Effector CD4-positive, alpha-beta T cell (primary cell): ENCODE measurements around the gene NLRP5. TPM values are rescaled to one million over a fixed set of nuclear protein-coding genes. Genes with fewer than 3 reads are reported as not detected.
"Not testable (repeated sequence)": the region's sequence is repeated elsewhere in the genome, so short reads cannot be mapped to it uniquely, and the experiment has no call there.

Experiments used
- DNase-seq: peaks from one replicate; pipeline ENCODE4 v3.0.0-alpha.2; 2020
- total RNA-seq: gene quantifications from one replicate; lab custom pipeline; 2026; lab: John Stamatoyannopoulos, UW

The NLRP5 gene
- not detected for total RNA-seq

DNA sequence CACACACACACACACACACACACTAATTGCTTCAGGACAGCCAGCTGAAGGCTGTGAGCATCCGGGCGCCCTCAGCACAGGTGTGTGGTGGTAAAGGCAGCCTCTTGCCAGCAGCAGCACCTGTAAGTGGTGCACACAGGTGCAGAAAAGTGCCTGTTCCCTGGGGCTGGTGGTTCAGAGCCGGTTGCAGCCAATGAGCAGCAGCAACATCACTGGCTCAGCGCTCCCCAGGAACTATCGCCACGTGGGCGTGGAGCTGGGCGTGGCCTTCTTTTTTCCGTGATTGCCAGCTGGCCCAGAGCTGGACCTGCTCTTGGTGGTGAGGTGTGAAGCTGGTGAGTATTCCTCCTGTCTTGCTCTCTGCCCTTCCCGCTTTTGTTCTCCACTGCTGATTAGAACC lies at the start of gene NLRP5:
Gene NLRP5 (plus strand): TSS at position 289 of the 400 bp plus-strand sequence.
- no peak for DNase-seq

DNA sequence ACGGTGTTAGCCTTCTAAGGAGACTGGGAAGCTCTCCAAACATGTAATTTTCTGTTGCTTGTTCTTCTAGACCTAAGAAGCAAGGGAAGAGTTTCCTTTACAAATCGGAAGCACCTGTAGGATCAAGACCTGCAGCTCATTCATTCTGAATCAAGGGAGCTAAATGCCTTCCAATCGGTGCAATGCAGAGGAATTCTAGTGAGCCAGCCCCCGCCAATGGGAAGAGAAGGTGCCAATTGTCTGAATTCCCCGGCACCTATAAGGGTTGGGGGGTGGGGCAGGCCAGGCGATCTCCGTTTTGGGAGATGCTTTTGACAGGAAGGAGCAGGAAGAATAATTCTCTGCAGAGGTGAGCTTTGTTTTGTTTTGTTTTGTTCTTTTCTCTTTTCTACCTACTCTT lies 47.4 kb upstream of the NLRP5 start:
- no peak for DNase-seq

DNA sequence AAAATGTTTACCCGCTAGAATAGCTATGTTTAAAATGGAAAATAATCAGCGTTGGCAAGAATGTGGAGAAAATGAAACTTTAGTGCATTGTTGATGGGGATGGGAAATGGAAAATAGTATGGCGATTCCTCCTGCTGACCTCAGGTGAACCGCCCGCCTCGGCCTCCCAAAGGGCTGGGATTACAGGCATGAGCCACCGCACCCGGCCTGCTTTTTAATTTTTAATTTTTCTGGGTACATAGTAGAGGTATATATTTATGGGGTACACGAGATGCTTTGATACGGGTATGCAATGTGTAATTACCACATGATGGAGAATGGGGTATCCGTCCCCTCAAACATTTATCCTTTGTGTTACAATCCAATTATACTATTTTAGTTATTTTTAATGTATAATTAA lies 46.3 kb upstream of the NLRP5 start:
- no peak for DNase-seq

DNA sequence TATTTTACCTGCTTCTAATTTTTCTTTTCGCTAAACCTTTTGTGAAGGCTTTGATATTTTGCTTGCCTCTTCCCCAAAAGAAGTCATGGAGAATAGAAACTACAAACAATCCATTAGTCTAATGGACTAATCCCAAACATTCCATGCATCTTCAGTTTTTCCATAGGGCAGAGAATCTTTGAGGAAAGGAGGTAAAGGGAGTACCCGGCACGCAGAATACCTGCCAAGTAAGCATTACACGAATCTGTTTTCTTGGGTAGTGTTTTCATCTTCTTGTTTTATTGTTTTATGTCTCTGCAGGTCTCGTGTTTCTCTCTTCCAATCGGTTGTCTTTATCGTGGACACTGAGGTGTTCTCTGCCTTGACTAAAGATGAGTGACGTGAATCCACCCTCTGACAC lies 39.0 kb upstream of the NLRP5 start, which contains the start of gene NLRP8:
Gene NLRP8 (plus strand): TSS at position 301 of the 400 bp plus-strand sequence.
- DNase-seq: no peak

DNA sequence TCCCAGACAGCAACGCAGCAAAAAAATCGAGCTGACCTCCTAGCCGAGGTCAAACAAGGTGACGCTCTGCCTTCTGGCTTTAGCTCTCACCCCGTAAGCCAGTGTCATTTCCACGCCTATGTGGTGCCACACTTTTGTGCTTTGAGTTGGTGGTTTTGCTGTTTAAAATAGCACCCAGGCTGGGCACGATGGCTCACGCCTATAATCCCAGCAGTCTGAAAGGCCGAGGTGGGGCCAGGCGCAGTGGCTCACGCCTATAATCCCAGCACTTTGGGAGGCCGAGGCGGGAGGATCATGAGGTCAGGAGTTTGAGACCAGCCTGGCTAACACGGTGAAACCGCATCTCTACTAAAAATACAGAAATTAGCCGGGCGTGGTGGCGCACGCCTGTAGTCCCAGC lies 36.0 kb upstream of the NLRP5 start:
- not testable (repeated sequence) for DNase-seq

DNA sequence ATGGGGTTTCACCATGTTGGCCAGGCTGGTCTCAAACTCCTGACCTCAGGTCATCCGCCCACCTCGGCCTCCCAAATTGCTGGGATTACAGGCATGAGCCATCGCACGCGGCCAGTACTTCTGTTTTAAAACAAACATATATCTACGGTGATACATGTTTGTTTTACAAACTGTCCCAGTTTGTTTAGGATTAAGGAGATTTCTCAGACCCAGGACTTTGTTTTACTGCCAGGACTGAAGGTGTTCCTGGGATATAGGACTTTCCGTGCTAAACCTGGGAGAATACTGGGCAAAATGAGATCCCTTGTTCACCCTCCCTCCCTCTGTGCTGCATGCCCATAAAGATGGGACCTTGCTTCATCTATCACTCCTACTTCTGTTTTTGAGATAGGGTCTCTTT lies 30.1 kb upstream of the NLRP5 start:
- DNase-seq: no peak

DNA sequence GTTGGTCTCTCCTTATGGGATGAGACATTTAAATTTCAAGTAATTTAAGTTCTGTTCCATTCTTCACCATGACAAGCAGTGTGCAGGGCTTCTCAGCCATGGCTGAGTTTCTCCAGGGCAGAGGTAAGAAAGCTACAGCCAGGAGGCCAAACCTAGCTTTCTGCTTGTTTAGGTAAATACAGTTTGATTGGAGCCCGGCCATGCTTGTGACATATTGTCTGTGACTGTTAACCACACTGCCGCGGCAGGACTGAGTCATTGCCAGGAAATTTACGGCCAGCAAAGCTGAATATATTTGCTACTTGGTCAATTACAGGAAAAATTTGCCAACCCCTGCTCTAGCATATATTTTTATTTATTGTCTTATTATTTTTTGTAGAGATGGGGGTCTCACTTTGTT lies 28.2 kb upstream of the NLRP5 start:
- DNase-seq: no peak

DNA sequence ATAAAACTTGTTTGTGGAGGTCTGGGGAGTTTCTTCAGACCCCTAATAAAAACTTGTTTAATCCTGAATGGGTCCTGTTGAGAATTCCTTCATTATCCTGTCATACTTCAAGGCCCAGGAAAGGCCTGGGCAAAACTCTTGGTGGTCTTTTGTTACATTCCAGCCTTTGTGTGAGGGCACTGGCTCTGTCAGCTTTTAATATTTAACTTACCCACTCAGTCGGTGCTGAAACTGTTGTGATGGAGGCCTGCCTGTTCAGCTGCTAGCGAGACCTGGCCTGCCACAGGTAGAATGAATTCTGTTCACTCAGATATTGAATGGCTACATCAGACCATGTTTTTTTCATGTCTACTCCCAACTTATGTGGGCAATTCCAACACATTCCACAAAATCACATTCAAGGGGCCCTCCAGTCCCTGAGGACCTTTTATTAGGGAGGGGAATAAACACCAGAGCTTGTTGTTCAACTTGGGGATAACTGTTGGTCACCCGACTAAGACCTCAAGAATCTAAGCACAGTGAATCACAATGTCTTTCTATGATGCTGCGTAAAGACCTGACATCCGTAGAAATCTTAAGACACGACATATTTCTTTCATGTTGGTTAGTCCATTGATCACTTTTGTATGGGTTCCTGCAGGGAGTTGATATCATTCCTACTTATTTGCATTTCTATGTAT lies 26.4 kb upstream of the NLRP5 start:
- DNase-seq: no peak

DNA sequence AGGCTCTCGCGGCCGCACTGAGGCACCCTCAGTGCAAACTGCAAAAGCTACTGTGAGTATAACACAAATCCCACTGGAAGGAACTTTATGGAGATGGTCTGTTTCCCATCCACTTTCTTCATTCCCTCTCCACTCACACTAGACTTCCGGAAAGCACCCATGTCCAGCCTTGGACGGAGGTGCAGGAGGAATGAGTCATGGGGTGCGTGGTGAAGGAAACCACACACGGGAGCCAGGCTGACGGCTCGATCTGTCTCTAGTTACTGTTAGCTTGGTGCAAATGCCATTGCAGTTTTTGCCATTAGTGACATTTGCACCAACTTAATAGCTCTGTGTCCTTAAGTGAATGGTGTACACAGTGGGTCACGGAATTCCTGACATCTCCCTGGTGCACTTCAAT lies 24.4 kb upstream of the NLRP5 start:
- no peak for DNase-seq

DNA sequence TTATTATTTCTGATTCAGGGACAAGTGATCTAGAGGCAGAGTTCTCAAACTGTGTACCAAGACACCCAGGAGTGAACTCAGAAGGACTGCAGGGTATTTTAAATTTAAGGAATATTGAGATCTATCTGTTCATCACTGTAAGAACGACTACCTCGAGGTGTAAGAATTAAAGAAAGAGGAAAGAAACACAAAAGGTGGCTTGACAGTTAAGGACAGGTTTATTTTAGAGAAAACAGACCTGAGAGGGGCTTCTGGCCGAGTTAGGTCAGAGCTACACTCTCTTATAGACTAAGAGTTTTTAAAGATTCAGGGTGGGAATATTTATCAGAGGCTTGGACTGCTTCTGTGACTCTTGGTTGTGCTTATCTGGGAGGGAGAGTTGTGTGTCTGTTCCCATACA lies 12.6 kb upstream of the NLRP5 start:
- DNase-seq: no peak

DNA sequence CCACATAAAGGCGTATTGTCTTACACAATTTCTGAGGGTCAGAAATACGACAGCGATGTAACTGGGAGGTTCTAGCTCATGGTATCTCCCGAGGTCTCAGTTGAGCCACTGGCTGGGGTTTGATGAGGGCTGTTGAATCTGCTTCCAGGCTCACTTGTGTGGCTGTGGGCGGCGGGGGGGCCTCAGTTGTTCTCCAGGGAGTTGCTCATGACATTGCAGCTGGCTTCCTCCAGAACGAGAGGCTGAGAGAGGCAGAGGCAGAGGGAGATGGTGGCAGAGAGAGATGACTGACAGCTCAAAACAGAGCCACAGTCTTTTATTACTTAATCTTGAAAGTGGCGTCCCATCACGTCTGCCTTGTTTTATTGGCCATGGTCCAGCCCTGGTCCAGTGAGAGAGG lies 6.2 kb upstream of the NLRP5 start:
- DNase-seq: no peak

DNA sequence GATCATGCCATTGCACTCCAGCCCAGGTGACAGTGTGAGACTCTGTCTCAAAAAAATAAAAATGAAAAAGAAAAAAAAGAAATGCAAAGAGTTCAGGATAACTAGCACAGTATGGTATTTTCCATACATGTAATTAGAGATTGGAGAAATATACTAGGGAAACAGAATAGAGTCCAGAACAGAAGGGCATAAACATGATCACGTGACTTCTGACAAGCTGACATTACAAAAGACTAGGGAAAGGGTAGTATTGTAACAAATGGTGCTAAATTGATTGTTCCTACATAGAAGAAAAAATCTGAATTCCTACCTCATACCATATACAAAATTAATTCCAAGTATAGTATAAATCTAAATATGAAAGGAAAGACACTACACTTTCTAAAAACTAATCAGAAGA lies 1.3 kb upstream of the NLRP5 start:
- no peak for DNase-seq

DNA sequence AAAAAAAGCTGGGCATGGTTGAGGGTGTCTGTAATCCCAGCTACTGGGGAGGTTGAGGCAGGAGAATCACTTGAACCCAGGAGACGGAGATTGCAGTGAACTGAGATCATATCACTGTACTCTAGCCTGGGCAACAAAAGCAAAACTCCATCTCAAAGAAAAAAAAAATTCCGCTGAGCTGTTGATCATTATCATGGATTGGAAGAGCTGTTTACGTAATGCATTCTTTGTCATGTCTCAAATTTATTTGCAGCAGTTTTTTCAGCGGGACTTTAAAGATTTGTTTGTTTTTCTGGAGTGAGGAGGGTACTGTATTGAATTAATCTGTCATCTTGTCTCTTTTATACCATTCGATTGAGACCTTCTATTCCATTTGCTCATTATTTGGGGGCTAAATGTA lies 4.3 kb downstream of the NLRP5 start:
- no peak for DNase-seq

DNA sequence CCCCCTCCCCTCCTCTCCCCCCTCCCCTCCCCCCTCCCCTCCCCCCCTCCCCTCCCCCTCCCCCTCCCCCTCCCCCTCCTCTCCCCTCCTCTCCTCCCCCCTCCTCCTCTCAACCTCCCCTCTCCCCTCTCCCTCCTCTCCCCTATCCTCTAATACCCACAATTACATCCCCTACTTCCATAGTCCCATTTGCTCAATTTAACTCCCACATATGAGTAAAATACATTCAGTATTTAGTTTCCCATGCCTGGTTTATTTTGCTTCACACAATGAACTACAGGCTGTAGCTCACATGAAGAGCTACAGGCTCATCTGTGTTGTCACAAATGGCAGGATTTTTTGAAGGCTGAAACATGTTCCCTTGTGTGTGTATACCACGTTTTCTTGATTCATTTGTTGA lies 6.9 kb downstream of the NLRP5 start:
- no peak for DNase-seq

DNA sequence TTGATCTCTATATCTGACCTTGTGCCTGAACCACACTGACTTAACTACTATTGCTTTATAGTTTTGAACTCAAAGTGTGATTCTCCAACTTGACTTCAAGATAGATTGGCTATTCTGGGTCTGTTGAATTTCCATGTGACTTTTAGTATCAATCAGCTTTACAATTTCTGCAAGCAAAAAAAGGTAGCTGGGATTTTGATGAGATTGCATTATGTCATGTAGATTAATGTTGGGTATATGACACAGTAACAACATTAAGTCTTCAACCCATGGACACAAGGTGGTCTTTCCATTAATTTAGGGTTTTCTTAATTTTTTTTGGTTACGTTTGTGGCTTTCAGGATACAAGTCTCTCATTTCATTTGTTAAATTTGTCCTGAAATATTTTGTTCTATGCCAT lies 28.2 kb downstream of the NLRP5 start:
- DNase-seq: no peak

DNA sequence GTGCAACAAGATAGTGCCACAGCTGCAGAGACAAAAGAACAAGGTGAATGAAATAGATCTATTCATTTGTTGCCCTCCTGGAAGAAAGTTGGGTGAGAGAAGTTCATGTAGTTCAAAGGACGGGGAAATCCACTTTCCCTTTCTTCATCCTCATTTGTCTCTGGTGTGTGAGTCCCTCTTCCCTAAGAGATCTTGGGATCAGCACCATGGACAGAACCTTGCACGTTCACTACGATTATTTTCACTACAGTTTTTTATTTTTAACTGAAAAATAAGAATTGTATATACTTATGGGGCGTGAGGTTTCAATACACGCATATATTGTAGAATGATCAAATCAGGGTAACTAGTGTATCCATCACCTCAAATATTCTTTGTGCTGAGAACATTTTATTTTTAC lies 29.2 kb downstream of the NLRP5 start:
- DNase-seq: no peak

DNA sequence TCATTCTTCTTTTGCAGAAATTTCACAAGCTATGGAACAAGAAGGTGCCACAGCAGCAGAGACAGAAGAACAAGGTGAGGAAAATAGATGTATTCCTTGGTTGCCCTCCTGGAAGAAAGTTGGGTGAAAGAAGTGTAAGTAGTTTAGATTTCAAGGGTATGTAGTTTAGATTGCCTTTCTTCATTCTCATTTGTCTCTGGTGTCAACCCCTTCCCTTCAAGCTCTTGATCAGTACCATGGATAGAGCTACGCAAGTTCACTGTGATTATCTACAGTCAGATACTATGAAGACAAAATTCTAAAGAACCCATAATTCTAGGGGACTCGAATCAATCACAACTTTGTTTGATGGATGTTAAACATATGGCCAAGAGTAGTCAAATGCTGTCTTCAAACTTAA lies 32.8 kb downstream of the NLRP5 start:
- not testable (repeated sequence) for DNase-seq

DNA sequence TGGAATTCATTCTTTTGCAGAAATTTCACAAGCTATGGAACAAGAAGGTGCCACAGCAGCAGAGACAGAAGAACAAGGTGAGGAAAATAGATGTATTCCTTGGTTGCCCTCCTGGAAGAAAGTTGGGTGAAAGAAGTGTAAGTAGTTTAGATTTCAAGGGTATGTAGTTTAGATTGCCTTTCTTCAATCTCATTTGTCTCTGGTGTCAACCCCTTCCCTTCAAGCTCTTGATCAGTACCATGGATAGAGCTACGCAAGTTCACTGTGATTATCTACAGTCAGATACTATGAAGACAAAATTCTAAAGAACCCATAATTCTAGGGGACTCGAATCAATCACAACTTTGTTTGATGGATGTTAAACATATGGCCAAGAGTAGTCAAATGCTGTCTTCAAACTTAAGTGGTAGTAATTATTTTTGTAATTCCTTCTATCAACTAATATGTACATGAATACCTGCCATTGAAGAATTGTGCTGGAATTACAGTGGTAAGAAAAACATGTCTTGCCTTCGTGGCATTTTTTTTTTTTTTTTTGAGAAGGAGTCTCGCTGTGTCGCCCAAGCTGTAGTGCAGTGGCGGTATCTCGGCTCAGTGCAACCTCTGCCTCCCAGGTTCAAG lies 33.9 kb downstream of the NLRP5 start:
- not testable (repeated sequence) for DNase-seq

DNA sequence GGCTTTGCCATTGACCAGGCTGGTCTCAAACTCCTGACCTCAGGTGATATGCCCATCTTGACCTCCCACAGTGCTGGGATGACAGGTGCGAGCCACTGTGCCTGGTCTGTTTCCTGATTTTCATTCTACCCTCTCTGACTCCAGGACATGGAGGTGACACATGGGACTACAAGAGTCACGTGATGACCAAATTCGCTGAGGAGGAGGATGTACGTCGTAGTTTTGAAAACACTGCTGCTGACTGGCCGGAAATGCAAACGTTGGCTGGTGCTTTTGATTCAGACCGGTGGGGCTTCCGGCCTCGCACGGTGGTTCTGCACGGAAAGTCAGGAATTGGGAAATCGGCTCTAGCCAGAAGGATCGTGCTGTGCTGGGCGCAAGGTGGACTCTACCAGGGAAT lies 40.2 kb downstream of the NLRP5 start:
- no peak for DNase-seq

DNA sequence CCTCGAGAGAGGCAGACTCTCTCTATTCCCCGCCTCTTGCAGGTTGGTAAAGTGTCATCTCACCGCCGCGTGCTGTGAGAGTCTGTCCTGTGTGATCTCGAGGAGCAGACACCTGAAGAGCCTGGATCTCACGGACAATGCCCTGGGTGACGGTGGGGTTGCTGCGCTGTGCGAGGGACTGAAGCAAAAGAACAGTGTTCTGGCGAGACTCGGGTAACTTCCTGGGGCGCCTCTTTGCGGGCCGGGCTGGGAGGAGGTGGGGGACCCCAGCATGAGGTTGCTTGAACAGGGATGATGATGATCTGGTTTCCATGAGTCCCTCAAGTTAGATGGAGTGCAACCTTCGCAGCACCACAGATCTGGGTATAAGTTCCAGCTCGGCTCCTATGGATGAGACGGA lies 67.0 kb downstream of the NLRP5 start:
- no peak for DNase-seq

DNA sequence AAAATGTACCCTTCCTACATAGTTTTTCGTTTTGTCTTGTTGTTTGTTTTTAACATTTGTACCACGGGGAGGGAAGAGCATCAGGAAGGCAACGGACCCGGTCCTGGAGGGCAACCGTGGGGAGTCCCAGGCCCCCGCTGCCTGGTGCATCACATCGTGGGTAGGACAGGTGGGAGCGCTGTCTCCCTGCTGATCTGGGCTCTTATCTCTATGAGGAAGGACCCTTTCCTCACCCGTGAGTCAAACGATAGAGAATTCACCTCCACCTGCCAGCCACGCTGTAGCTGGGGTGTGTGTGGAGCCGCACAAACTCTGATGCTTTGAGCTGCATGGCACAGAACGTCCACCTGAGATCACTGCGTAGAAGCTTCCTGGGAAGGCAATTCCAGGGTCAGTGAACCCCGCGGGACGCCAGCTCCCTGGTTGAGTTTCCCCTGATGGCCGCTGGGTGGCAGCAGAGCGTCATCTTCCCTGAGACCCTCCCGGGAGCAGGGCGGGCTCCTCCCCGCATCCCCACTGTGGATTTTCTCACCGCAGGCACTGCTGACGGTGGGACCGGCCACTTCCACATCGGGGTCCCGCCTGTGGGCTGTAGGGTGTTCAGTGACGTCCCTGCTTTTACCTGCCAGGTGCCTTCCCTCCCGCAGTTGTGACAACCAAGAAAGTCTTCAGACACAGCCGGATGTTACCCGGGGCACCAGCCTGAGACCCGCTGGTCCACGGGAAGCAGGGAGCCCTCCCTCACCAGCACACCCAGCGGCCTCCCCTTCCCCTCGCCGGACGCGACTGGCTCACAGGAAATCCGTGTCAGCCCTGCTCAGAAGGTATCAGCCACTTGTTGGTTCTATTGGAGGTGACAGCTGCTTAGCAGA lies 79.8 kb downstream of the NLRP5 start:
- DNase-seq: peak; percentile 57

DNA sequence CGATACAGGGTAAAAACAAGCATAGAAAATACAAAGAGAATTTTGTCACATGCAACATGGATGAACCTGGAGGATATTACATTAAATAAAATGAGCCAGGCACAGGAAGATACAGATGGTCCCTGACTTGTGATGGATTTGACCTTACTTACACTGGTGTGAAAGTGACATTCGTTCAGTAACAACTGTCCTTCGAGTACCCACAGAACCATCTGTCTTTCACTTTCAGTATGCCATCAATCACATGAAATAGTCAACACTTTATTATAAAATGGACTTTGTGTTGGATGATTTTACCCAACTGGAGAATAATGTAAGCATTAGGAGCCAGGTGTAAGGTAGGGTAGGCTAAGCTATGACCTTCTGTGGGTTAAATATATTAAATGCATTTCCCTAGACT lies 83.1 kb downstream of the NLRP5 start:
- DNase-seq: no peak

DNA sequence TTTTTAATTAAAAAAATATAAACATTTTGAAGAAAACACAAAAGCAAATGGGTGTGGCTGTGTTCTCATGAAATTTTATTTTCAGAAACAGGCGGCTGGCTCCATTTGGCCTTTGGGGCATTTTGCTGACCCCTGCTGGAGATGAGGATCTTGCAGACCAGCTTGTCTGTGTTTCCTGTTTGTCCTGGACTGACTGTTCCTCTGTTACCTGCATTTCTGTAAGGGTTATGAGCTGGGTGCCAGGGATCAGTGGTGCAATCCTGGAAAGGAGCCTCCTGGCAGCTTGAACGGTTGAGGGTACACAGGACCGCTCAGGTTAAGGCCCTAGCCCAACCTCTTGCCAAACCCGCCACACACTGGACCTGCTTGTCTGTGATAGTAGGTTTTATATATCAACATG lies 84.6 kb downstream of the NLRP5 start:
- no peak for DNase-seq

DNA sequence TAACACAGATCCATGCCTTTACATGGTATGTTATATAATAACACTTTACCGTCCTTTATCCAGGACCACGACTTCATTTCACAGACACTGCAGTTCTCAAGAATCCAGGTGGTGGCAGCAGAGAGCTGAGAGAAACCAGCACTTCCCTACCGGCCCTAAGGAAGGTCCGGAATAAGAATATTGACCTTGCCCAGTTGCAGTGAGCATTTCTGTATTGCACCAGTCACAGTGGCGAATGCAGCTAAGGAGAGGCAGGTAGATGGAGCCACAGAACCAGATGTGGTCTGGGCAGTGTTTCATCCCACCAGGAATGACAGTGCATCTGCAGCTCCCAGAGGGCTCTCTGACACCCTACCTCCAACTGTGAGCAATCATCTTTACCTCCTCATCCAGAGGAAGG lies 89.9 kb downstream of the NLRP5 start:
- DNase-seq: peak; percentile 14
